Lung (tissue), 12 donors: ENCODE results near the gene MAP3K1. TPM values are rescaled to one million over a fixed set of nuclear protein-coding genes. Genes with fewer than 3 reads are reported as not detected.

Experiments used
- ATAC-seq: fragments of 200-7000 bp; cut with Tn5 transposase; one replicate; pipeline ENCODE4 v1.9.1; 2020; ENCODE audit warnings: moderate number of reproducible peaks; ENCODE audit not compliant: insufficient read depth, low FRiP score
- DNase-seq, 3 donors: peaks; one replicate each; pipeline ENCODE4 v3.0.0-alpha.2; 2013 to 2017
- H3K27ac ChIP-seq, 2 donors: one replicate each; pipeline ENCODE4 v1.5.1; 2013; ENCODE audit warnings: mild to moderate bottlenecking in 2 of 2, moderate library complexity in 2 of 2, control low read depth in 1 of 2, inconsistent platforms in 1 of 2, low read depth in 1 of 2, low read length in 1 of 2
- H3K27me3 ChIP-seq, 3 donors: one replicate each; pipeline ENCODE4 v1.5.1; 2013; ENCODE audit warnings: low read length in 2 of 3; ENCODE audit not compliant: control insufficient read depth in 3 of 3, insufficient read depth in 3 of 3
- H3K36me3 ChIP-seq, 4 donors: one replicate each; pipeline ENCODE4 v1.5.1; 2013; ENCODE audit warnings: low read length in 4 of 4, mild to moderate bottlenecking in 1 of 4, moderate library complexity in 1 of 4; ENCODE audit not compliant: control insufficient read depth in 4 of 4, insufficient read depth in 4 of 4
- H3K4me1 ChIP-seq, 5 donors: one replicate each; pipeline ENCODE4 v1.5.1; 2013; ENCODE audit warnings: low read length in 5 of 5, mild to moderate bottlenecking in 2 of 5, moderate library complexity in 1 of 5; ENCODE audit not compliant: control insufficient read depth in 5 of 5, insufficient read depth in 5 of 5
- H3K4me3 ChIP-seq: one replicate; pipeline ENCODE4 v1.5.1; 2013; ENCODE audit warnings: mild to moderate bottlenecking, control low read depth, moderate library complexity
- H3K9ac ChIP-seq, 2 donors: one replicate each; pipeline ENCODE4 v1.5.1; 2013; ENCODE audit warnings: low read length in 2 of 2, control low read depth in 1 of 2; ENCODE audit not compliant: insufficient read depth in 1 of 2
- H3K9me3 ChIP-seq, 4 donors: one replicate each; pipeline ENCODE4 v1.5.1; 2013; ENCODE audit warnings: low read length in 3 of 4, mild to moderate bottlenecking in 1 of 4, moderate library complexity in 1 of 4; ENCODE audit not compliant: control insufficient read depth in 4 of 4, insufficient read depth in 3 of 4
- CTCF ChIP-seq: IDR thresholded peaks from 2 replicates; pipeline ENCODE4 v1.5.1; 2012; ENCODE audit warnings: mild to moderate bottlenecking; ENCODE audit errors: control extremely low read depth, extremely low read depth
- WGBS, 2 donors: extraction: QIAGEN DNeasy Blood & Tissue Kit; methylation state at CpG; one replicate each; pipeline ENCODE4 v1.1.7; 2013; 5-methylcytosine and 5-hydroxymethylcytosine counted together
- polyA plus RNA-seq, 2 donors: library from polyadenylated mRNA; stranded (reverse); fragments of 200-250 nt; gene quantifications; one replicate each; pipeline ENCODE4 v1.2.1, GENCODE V29; 2013
- total RNA-seq, 2 donors: library from RNA; depleted of rRNA in 1 of 2; stranded (reverse); fragments of >200 nt in 1 of 2; gene quantifications; one replicate each; pipeline ENCODE4 v1.2.1, GENCODE V29; 2014 to 2021
- donor health status: control.
- donor health status: control.
- donor health status: Bipolar disorder and iron deficiency.
- donor health status: healthy.
- donor health status: DM: yes; HTN: yes; CAD: no.

The MAP3K1 gene
- total and polyA plus RNA-seq, 4 donors = 7.7 to 55.2 (median 16.0) TPM

DNA sequence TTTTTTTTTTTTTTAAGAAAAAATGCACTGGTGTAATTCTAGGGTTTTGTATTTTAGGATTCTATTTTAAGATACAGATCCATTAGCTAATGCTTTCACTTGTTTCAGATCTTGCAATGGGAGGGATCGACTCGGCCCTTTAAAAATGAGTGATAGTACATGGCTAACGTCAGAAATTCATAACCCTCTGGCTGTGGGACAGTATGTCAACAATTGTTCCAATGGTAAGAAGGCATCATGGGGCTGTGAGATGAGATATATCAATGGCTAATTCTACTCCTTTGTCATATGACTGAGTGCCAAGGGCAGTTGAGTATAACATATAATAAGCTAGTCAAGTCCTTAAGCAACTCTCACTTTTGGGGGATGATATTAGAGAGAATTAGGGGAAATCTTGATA, 98.4 kb downstream of the MAP3K1 start:
- TF ChIP-seq CTCF = no peak
- WGBS, 2 donors = 97 to 99% methylated on average over 3 of the region's 3 CpGs
- no peaks in the 10 kb centered on the region for H3K27me3 ChIP-seq
- no peak overlapping the region for H3K27ac ChIP-seq
- no peaks in the 10 kb centered on the region for H3K9me3 ChIP-seq
- no peak overlapping the region for H3K9ac ChIP-seq
- peaks cover 0 to 9% (median 1%) of the 10 kb centered on the region in 4 donors for H3K36me3 ChIP-seq
- H3K4me1 ChIP-seq = peaks cover 0 to 9% (median 3%) of the 10 kb centered on the region in 5 donors
- ATAC-seq = no peak
- no peak overlapping the region for H3K4me3 ChIP-seq
- DNase-seq = no peak

GRCh38 chr5:56914678-56915077, 99.3 kb downstream of the MAP3K1 start:
- peaks cover 0 to 9% (median 3%) of the 10 kb centered on the region in 5 donors for H3K4me1 ChIP-seq
- 93 to 96% methylated on average over 2 of the region's 2 CpGs for WGBS, 2 donors
- H3K27me3 ChIP-seq = no peaks in the 10 kb centered on the region
- no peak for DNase-seq
- H3K9me3 ChIP-seq = no peaks in the 10 kb centered on the region
- no peak for ATAC-seq
- no peak overlapping the region for H3K4me3 ChIP-seq
- H3K27ac ChIP-seq = no peak overlapping the region
- no peak overlapping the region for H3K9ac ChIP-seq
- peaks cover 0 to 9% (median 1%) of the 10 kb centered on the region in 4 donors for H3K36me3 ChIP-seq
- TF ChIP-seq CTCF = no peak

- Histone ChIP-seq H3K9me3 (no peaks in the 10 kb centered on the region), H3K4me3 (no peak overlapping the region), H3K27ac (no peak overlapping the region), H3K9ac (no peak overlapping the region), H3K4me1 (no peaks in the 10 kb centered on the region), H3K27me3 (no peaks in the 10 kb centered on the region), H3K36me3 (peaks cover 6 to 14% (median 6%) of the 10 kb centered on the region in 4 donors)
- DNase-seq (no peak), ATAC-seq (no peak)
- 84 to 86% methylated on average over 2 of the region's 2 CpGs for WGBS, 2 donors
- TF ChIP-seq CTCF = no peak
Measured at GRCh38 chr5:56917534-56917933, 102.2 kb downstream of the MAP3K1 start.

DNA sequence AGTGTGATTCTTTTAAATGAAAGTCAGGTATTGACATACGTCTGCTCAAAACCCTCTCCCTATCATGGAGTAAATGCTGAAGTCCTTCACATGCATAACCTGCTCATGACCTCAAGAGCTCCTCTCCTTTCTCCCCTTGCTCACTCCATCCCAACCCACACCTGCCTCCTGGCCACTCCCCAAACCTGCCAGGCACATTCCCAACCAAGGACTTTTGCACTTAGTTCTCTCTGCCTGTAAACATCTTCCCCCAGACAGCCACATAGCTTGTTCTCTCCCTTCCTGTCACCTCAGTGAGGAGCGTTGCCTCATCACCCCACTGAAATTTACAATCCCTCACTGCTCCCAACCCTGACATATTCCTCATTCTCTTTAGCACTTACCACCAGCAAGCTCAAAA, 102.7 kb downstream of the MAP3K1 start:
- H3K9me3 ChIP-seq = peaks cover 0 to 1% (median 0%) of the 10 kb centered on the region in 4 donors
- DNase-seq (no peak), ATAC-seq (no peak)
- H3K4me1 ChIP-seq = no peaks in the 10 kb centered on the region
- peaks cover 10 to 19% (median 11%) of the 10 kb centered on the region in 4 donors for H3K36me3 ChIP-seq
- H3K9ac ChIP-seq = no peak overlapping the region
- no peak overlapping the region for H3K27ac ChIP-seq
- no peak for TF ChIP-seq CTCF
- no peak overlapping the region for H3K4me3 ChIP-seq
- no peaks in the 10 kb centered on the region for H3K27me3 ChIP-seq
- 67 to 72% methylated on average over 2 of the region's 2 CpGs for WGBS, 2 donors
